Natural killer cell (primary cell): Measurements from ENCODE around the gene PUM1. TPM values are rescaled to one million over a fixed set of nuclear protein-coding genes. Genes with fewer than 3 reads are reported as not detected.

Experiments used
- ATAC-seq, 3 donors: fragments of 150-1000 bp in 2 of 3; fragments of 200-7000 bp in 1 of 3; cut with Tn5 transposase; 1 replicate in 1 of 3; 2 replicates in 2 of 3; pipeline ENCODE4 v1.10.0; 2021; ENCODE audit warnings: mild to moderate bottlenecking in 2 of 3, moderate library complexity in 2 of 3
- DNase-seq, 2 donors: peaks; one replicate each; pipeline versions ENCODE4 v3.0.0 to v3.0.0-alpha.2; 2013 to 2021; ENCODE audit warnings: mixed read lengths in 1 of 2
- H3K27ac ChIP-seq: one replicate; pipeline ENCODE4 v1.5.1; 2013; ENCODE audit warnings: mild to moderate bottlenecking, low read length
- H3K27me3 ChIP-seq: one replicate; pipeline ENCODE4 v1.6.1; 2013; ENCODE audit warnings: low read length; ENCODE audit not compliant: control insufficient read depth, insufficient read depth
- H3K36me3 ChIP-seq: one replicate; pipeline ENCODE4 v1.6.1; 2013; ENCODE audit warnings: low read length; ENCODE audit not compliant: control insufficient read depth, insufficient read depth
- H3K4me1 ChIP-seq: one replicate; pipeline ENCODE4 v1.6.1; 2013; ENCODE audit warnings: low read length; ENCODE audit not compliant: control insufficient read depth, insufficient read depth
- H3K4me3 ChIP-seq: one replicate; pipeline ENCODE4 v1.5.1; 2013; ENCODE audit warnings: low read length
- H3K9me3 ChIP-seq: one replicate; pipeline ENCODE4 v1.6.1; 2013; ENCODE audit warnings: low read length; ENCODE audit not compliant: control insufficient read depth, insufficient read depth
- H3K27ac Mint-ChIP-seq, 2 donors: one replicate each; pipeline ENCODE4 v1.8.0; 2022; ENCODE audit warnings: mild to moderate bottlenecking in 2 of 2, mixed read lengths in 2 of 2, moderate library complexity in 1 of 2
- H3K27me3 Mint-ChIP-seq, 2 donors: one replicate each; pipeline ENCODE4 v1.8.0; 2022; ENCODE audit warnings: low read depth in 2 of 2, mixed read lengths in 2 of 2
- H3K36me3 Mint-ChIP-seq: one replicate; pipeline ENCODE4 v1.8.0; 2022; ENCODE audit warnings: mixed read lengths
- H3K4me1 Mint-ChIP-seq, 2 donors: one replicate each; pipeline ENCODE4 v1.8.0; 2022; ENCODE audit warnings: mixed read lengths in 2 of 2
- H3K4me3 Mint-ChIP-seq: one replicate; pipeline ENCODE4 v1.8.0; 2022; ENCODE audit warnings: mild to moderate bottlenecking, moderate library complexity, mixed read lengths
- H3K9me3 Mint-ChIP-seq, 2 donors: one replicate each; pipeline ENCODE4 v1.8.0; 2022; ENCODE audit warnings: mixed read lengths in 2 of 2
- CTCF ChIP-seq: fragments of 200-600 bp; IDR thresholded peaks from one replicate; pipeline ENCODE4 v1.8.0; 2022; ENCODE audit warnings: antibody characterized with exemption
- WGBS: methylation state at CpG from one replicate; pipeline ENCODE4 v1.1.7; 2013; ENCODE audit warnings: missing lambda C conversion rate; ENCODE audit not compliant: insufficient coverage; 5-methylcytosine and 5-hydroxymethylcytosine counted together
- intact Hi-C: fragments of 100-400 bp; cut with micrococcal nuclease; formaldehyde crosslinking; loops from one replicate; pipeline ENCODE4 v1.14.2; 2022
- total RNA-seq, 4 donors: library from RNA; stranded (reverse); fragments of 120-200 nt in 1 of 4; gene quantifications; one replicate each; pipeline versions ENCODE4 v1.2.3 to v1.2.4, GENCODE V29; 2013 to 2022

Gene PUM1
- total RNA-seq, 3 donors from 2014 or later (not counting 1 experiment from before 2014, with no cell fraction given) = 193 to 209 (median 202) TPM

- Histone ChIP-seq H3K4me1 (peaks cover 17% of the 10 kb centered on the region), H3K36me3 (peaks cover 35% of the 10 kb centered on the region), H3K27ac (no peak overlapping the region), H3K4me3 (no peak overlapping the region), H3K9me3 (no peaks in the 10 kb centered on the region), H3K27me3 (no peaks in the 10 kb centered on the region)
- intact Hi-C loops = no loop called here
- DNase-seq (no peak), ATAC-seq (no peak)
- Mint-ChIP-seq H3K27me3 (no peaks in the 10 kb centered on the region), H3K4me3 (peak overlapping the region; percentile 15), H3K4me1 (peaks cover 68 to 81% of the 10 kb centered on the region in 2 donors), H3K36me3 (no peaks in the 10 kb centered on the region), H3K9me3 (no peaks in the 10 kb centered on the region), H3K27ac (peak overlapping the region; percentile 21 to 66)
- no peak for TF ChIP-seq CTCF
- WGBS = 83% methylated on average over 2 of the region's 2 CpGs
These were observed 58.0 kb downstream of the PUM1 start for GRCh38 chr1:31007462-31007991.

GRCh38 chr1:31006747-31007146, 58.8 kb downstream of the PUM1 start:
- Histone ChIP-seq H3K9me3 (no peaks in the 10 kb centered on the region), H3K4me1 (peaks cover 17% of the 10 kb centered on the region), H3K27ac (no peak overlapping the region), H3K4me3 (no peak overlapping the region), H3K27me3 (no peaks in the 10 kb centered on the region), H3K36me3 (peaks cover 39% of the 10 kb centered on the region)
- TF ChIP-seq CTCF = no peak
- H3K27ac Mint-ChIP-seq = peak overlapping the region in 1 of 2 donors; percentile 66
- WGBS = 97% methylated on average over 2 of the region's 2 CpGs
- H3K9me3 Mint-ChIP-seq = no peaks in the 10 kb centered on the region
- intact Hi-C loops = no loop called here
- H3K36me3 Mint-ChIP-seq = no peaks in the 10 kb centered on the region
- no peak for ATAC-seq
- H3K27me3 Mint-ChIP-seq = no peaks in the 10 kb centered on the region
- H3K4me1 Mint-ChIP-seq = peaks cover 61 to 73% of the 10 kb centered on the region in 2 donors
- no peak for DNase-seq
- H3K4me3 Mint-ChIP-seq = no peak overlapping the region

GRCh38 chr1:31005617-31006166, 59.8 kb downstream of the PUM1 start:
- ATAC-seq (no peak), DNase-seq (no peak)
- H3K4me1 Mint-ChIP-seq = peaks cover 60 to 67% of the 10 kb centered on the region in 2 donors
- no peak overlapping the region for H3K4me3 Mint-ChIP-seq
- no peaks in the 10 kb centered on the region for H3K27me3 ChIP-seq
- H3K4me1 ChIP-seq = peaks cover 16% of the 10 kb centered on the region
- no peak overlapping the region for H3K27ac Mint-ChIP-seq
- no peaks in the 10 kb centered on the region for H3K9me3 ChIP-seq
- H3K27me3 Mint-ChIP-seq = no peaks in the 10 kb centered on the region
- intact Hi-C loops = no loop called here
- H3K36me3 ChIP-seq = peaks cover 39% of the 10 kb centered on the region
- H3K4me3 ChIP-seq = no peak overlapping the region
- H3K9me3 Mint-ChIP-seq = no peaks in the 10 kb centered on the region
- 97% methylated on average over 5 of the region's 6 CpGs for WGBS
- no peak overlapping the region for H3K27ac ChIP-seq
- no peak for TF ChIP-seq CTCF
- no peaks in the 10 kb centered on the region for H3K36me3 Mint-ChIP-seq

- H3K4me1 ChIP-seq = peaks cover 11% of the 10 kb centered on the region
- Mint-ChIP-seq H3K27me3 (no peaks in the 10 kb centered on the region), H3K36me3 (no peaks in the 10 kb centered on the region), H3K9me3 (no peaks in the 10 kb centered on the region), H3K4me1 (peaks cover 55 to 62% of the 10 kb centered on the region in 2 donors), H3K27ac (peak overlapping the region in 1 of 2 donors; percentile 10), H3K4me3 (no peak overlapping the region)
- 90% methylated on average over 3 of the region's 3 CpGs for WGBS
- no peaks in the 10 kb centered on the region for H3K9me3 ChIP-seq
- no peak for TF ChIP-seq CTCF
- H3K4me3 ChIP-seq = no peak overlapping the region
- H3K36me3 ChIP-seq = peaks cover 39% of the 10 kb centered on the region
- ATAC-seq (no peak), DNase-seq (no peak)
- intact Hi-C loops = no loop called here
- H3K27ac ChIP-seq = no peak overlapping the region
- H3K27me3 ChIP-seq = no peaks in the 10 kb centered on the region
These were observed 60.3 kb downstream of the PUM1 start for GRCh38 chr1:31005198-31005597.
